B cell (primary cell): Measurements from ENCODE around the gene ATG4A.

Experiments
- CTCF ChIP-seq: fragments of 200-600 bp; IDR thresholded peaks from one replicate; pipeline ENCODE4 v1.8.0; 2022; ENCODE audit warnings: antibody characterized with exemption, mild to moderate bottlenecking
- EZH2 ChIP-seq: IDR thresholded peaks from 2 replicates; pipeline ENCODE4 v1.6.1; 2012; ENCODE audit warnings: borderline replicate concordance, low read depth, mild to moderate bottlenecking, moderate library complexity, low read length; ENCODE audit not compliant: insufficient read depth, poor library complexity, severe bottlenecking

GRCh38 chrX:108198420-108198819, 106.8 kb downstream of the ATG4A start:
- no peak for TF ChIP-seq CTCF
- no peak for TF ChIP-seq EZH2
